Measurements from ENCODE around the gene GMPR. TPM values are rescaled to one million over a fixed set of nuclear protein-coding genes. Genes with fewer than 3 reads are reported as not detected.
"Not testable (repeated sequence)": the region's sequence is repeated elsewhere in the genome, so short reads cannot be mapped to it uniquely, and the experiment has no call there.

The GMPR gene
- total RNA-seq, 4 donors from 2014 or later: 0.53 to 6.3 (median 1.6) TPM

DNA sequence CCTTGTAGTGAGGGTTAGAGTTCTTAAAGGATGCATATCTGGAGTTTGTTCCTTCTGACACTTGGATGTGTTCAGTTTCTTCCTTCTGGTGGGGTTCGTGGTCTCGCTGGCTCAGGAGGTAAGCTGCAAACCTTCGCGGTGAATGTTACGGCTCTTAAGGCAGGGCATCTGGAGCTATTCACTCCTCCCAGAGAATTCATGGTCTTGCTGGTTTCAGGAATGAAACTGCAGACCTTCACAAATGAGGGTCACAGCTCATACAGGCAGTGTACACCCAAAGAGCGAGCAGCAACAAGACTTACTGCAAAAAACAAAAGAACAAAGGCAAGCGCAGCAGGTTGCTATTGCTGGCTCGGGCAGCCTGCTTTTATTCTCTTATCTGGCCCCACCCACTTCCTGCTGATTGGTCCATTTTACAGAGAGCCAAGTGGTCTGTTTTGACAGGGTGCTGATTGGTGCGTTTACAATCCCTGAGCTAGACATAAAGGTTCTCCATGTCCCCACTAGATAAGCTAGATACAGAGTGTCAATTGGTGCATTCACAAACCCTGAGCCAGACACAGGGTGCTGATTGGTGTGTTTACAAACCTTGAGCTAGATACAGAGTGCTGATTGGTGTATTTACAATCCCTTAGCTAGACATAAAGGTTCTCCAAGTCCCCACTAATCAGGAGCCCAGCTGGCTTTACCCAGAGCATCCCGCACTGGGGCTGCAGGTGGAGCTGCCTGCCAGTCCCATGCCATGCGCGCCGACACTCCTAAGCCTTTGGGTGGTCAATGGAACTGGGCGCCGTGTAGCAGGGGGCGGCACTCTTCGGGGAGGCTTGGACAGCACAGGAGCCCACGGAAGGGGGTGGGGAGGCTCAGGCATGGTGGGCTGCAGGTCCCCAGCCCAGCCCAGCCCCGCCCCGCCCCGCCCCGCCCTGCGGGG, 12.0 kb upstream of the GMPR start:
- H3K9me3 ChIP-seq; H3K4me3 ChIP-seq; DNase-seq; H3K36me3 ChIP-seq; intact Hi-C loops (cut with DNase I); H3K27ac ChIP-seq: not testable (repeated sequence)
- Histone ChIP-seq H3K27me3 (peaks cover 0 to 29% (median 0%) of the 10 kb centered on the region in 4 donors), H3K4me1 (peaks cover 0 to 18% (median 11%) of the 10 kb centered on the region in 3 donors)
- WGBS, 2 donors: 48 to 72% methylated on average over 3 to 9 of the region's 23 CpGs

- no CpG with 5 or more reads among the region's 32 CpGs for WGBS, 2 donors
- H3K27me3 ChIP-seq: peaks cover 0 to 29% (median 0%) of the 10 kb centered on the region in 4 donors
Observed at GRCh38 chr6:16227048-16227562, 11.3 kb upstream of the GMPR start.

GRCh38 chr6:16227605-16228004, 10.8 kb upstream of the GMPR start:
- Histone ChIP-seq H3K27me3 (peaks cover 0 to 29% (median 0%) of the 10 kb centered on the region in 4 donors), H3K36me3 (no peaks in the 10 kb centered on the region), H3K27ac (no peak overlapping the region), H3K9me3 (no peaks in the 10 kb centered on the region), H3K4me1 (peaks cover 0 to 18% (median 11%) of the 10 kb centered on the region in 3 donors), H3K4me3 (no peak overlapping the region)
- 60 to 86% methylated on average over 3 to 7 of the region's 7 CpGs for WGBS, 2 donors
- intact Hi-C loops (cut with DNase I): no loop called here
- TF ChIP-seq, protein P1, sequence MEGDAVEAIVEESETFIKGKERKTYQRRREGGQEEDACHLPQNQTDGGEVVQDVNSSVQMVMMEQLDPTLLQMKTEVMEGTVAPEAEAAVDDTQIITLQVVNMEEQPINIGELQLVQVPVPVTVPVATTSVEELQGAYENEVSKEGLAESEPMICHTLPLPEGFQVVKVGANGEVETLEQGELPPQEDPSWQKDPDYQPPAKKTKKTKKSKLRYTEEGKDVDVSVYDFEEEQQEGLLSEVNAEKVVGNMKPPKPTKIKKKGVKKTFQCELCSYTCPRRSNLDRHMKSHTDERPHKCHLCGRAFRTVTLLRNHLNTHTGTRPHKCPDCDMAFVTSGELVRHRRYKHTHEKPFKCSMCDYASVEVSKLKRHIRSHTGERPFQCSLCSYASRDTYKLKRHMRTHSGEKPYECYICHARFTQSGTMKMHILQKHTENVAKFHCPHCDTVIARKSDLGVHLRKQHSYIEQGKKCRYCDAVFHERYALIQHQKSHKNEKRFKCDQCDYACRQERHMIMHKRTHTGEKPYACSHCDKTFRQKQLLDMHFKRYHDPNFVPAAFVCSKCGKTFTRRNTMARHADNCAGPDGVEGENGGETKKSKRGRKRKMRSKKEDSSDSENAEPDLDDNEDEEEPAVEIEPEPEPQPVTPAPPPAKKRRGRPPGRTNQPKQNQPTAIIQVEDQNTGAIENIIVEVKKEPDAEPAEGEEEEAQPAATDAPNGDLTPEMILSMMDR (IDR thresholded peaks at IDR 0.05): no peak
- no peak for TF ChIP-seq POLR2A (IDR thresholded peaks at IDR 0.05)
- DNase-seq: no peak

More at GRCh38 chr6:16227048-16227562, 11.3 kb upstream of the GMPR start:
- intact Hi-C loops (cut with DNase I): no loop called here
- DNase-seq: no peak
- H3K36me3 ChIP-seq: no peaks in the 10 kb centered on the region
- H3K9me3 ChIP-seq: no peaks in the 10 kb centered on the region
- peaks cover 0 to 18% (median 11%) of the 10 kb centered on the region in 3 donors for H3K4me1 ChIP-seq
- H3K27ac ChIP-seq: no peak overlapping the region
- TF ChIP-seq, protein P1 (IDR thresholded peaks at IDR 0.05): no peak
- TF ChIP-seq POLR2A (IDR thresholded peaks at IDR 0.05): no peak
- H3K4me3 ChIP-seq: no peak overlapping the region

DNA sequence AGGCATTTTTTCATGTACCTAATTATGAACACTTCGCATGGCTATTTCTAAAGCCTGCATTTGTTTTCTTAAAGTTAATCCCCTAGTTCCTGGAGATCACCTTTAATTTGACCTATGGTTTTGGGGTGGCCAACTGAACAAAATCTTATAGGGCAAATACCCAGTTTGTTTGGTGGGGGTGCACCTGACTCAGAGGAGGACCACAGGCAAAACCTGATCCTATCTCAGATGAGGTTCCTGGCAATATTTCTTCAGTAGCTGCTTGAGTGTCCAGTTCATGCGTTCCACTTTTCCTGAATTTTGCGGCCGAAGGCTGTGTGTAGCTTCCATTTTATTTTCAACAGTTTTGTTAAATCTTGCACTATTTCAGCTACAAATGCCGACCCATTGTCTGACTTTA, 10.3 kb upstream of the GMPR start:
- Histone ChIP-seq H3K4me3 (no peak overlapping the region), H3K4me1 (peaks cover 0 to 18% (median 11%) of the 10 kb centered on the region in 3 donors), H3K9me3 (no peaks in the 10 kb centered on the region), H3K27me3 (peaks cover 0 to 29% (median 0%) of the 10 kb centered on the region in 4 donors), H3K27ac (no peak overlapping the region), H3K36me3 (no peaks in the 10 kb centered on the region)
- intact Hi-C loops (cut with DNase I): no loop called here
- WGBS, 2 donors: 94 to 95% methylated on average over 5 of the region's 5 CpGs
- DNase-seq: no peak
- TF ChIP-seq, protein P1 (IDR thresholded peaks at IDR 0.05): no peak
- TF ChIP-seq POLR2A (IDR thresholded peaks at IDR 0.05): no peak

- no peaks in the 10 kb centered on the region for H3K9me3 ChIP-seq
- H3K27ac ChIP-seq: no peak overlapping the region
- intact Hi-C loops (cut with DNase I): no loop called here
- H3K4me3 ChIP-seq: peak overlapping the region in 1 of 4 donors; percentile 45
- H3K27me3 ChIP-seq: peaks cover 0 to 29% (median 0%) of the 10 kb centered on the region in 4 donors
- peaks cover 0 to 18% (median 11%) of the 10 kb centered on the region in 3 donors for H3K4me1 ChIP-seq
- TF ChIP-seq POLR2A (IDR thresholded peaks at IDR 0.05): no peak
- TF ChIP-seq, protein P1 (IDR thresholded peaks at IDR 0.05): no peak
- no peaks in the 10 kb centered on the region for H3K36me3 ChIP-seq
- DNase-seq: no peak
- WGBS, 2 donors: 44 to 46% methylated on average over 19 to 20 of the region's 20 CpGs
Observed at GRCh38 chr6:16228709-16229665, 9.4 kb upstream of the GMPR start.

All from esophagus squamous epithelium (tissue), 5 donors.